PC-3 (cell line): Measurements from ENCODE around the gene TCP1.

Source experiments
- EZH2 ChIP-seq: fragments of 300-600 bp; sonication (generic); IDR thresholded peaks from one replicate; pipeline ENCODE4 v1.6.1; 2017; ENCODE audit warnings: antibody characterized with exemption, mild to moderate bottlenecking, low read length; ENCODE audit not compliant: unreplicated experiment
- EZH2phosphoT487 ChIP-seq: fragments of 300-600 bp; sonication (generic); IDR thresholded peaks from 2 replicates; pipeline ENCODE4 v1.6.1; 2018; ENCODE audit warnings: mild to moderate bottlenecking, antibody characterized with exemption, low read length, borderline replicate concordance
- TF ChIP-seq, protein P1 (sequence below): fragments of 300-600 bp; sonication (generic); conservative IDR thresholded peaks from 2 replicates; pipeline ENCODE4 v1.5.1; 2017; ENCODE audit warnings: antibody characterized with exemption, low read depth, mild to moderate bottlenecking, low read length

- TF ChIP-seq, protein P1, sequence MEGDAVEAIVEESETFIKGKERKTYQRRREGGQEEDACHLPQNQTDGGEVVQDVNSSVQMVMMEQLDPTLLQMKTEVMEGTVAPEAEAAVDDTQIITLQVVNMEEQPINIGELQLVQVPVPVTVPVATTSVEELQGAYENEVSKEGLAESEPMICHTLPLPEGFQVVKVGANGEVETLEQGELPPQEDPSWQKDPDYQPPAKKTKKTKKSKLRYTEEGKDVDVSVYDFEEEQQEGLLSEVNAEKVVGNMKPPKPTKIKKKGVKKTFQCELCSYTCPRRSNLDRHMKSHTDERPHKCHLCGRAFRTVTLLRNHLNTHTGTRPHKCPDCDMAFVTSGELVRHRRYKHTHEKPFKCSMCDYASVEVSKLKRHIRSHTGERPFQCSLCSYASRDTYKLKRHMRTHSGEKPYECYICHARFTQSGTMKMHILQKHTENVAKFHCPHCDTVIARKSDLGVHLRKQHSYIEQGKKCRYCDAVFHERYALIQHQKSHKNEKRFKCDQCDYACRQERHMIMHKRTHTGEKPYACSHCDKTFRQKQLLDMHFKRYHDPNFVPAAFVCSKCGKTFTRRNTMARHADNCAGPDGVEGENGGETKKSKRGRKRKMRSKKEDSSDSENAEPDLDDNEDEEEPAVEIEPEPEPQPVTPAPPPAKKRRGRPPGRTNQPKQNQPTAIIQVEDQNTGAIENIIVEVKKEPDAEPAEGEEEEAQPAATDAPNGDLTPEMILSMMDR = no peak
- TF ChIP-seq EZH2phosphoT487 (no peak), EZH2 (no peak)
These were observed 26.6 kb downstream of the TCP1 start for GRCh38 chr6:159762681-159763293.
